ENCODE measurements around the gene MYH7. TPM values are rescaled to one million over a fixed set of nuclear protein-coding genes. Genes with fewer than 3 reads are reported as not detected.

The MYH7 gene
- polyA plus RNA-seq, 1 of the 3 experiments (the other 2 are of a cell fraction) = not detected

DNA sequence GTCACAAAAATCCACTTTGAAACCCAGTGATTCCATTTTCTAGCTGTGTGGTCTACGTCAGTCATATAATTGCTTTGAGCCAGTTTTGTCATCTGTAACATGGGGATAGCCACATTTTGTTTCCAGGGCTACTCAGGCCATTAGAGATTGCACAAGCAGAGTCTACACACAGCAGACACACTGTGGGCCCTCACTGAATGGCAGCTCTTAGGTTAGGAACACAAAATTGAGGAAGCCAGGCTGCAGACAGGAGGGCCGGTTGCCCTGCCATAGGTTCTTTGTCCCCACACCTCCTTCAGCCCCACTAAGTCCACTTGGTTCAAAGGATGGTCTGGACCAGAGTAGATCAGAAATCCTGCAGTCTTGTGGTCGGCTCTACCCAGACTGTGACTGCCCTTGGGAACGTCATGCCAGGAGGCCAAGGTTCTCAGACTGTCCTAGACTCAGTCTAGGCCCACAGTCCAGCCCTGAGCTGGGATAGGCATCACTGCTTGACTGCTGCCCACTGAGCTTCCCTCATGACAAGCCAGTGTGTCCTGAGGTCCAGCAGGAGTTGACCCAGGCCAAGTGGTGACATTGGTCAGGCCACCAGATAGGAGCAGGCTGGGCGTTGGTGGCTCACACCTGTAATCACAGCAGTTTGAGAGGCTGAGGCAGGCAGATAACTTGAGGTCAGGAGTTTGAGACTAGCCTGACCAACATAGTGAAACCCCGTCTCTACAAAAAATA lies 3.8 kb upstream of the MYH7 start:
- H3K4me1 ChIP-seq (ENCODE audit: control insufficient read depth in 1 of 2, insufficient read depth in 2 of 2, low read depth in 1 of 2, low read length in 1 of 2) = no peaks in the 10 kb centered on the region
- no peak overlapping the region for H3K27ac ChIP-seq (ENCODE audit: low read depth in 2 of 2, low read length in 1 of 2)
- H3K4me2 ChIP-seq = no peak overlapping the region
- ChIA-PET POLR2A (no interaction called here), CTCF (no interaction called here)
- no peak for TF ChIP-seq MEF2A (IDR thresholded peaks at IDR 0.05; ENCODE audit: borderline replicate concordance, low read depth)
- no peak for TF ChIP-seq POLR2AphosphoS5 (IDR thresholded peaks at IDR 0.05; ENCODE audit: low read depth, low read length)
- no peak for TF ChIP-seq RFX5 (IDR thresholded peaks at IDR 0.05; ENCODE audit: low read length)
- TF ChIP-seq, protein P1, sequence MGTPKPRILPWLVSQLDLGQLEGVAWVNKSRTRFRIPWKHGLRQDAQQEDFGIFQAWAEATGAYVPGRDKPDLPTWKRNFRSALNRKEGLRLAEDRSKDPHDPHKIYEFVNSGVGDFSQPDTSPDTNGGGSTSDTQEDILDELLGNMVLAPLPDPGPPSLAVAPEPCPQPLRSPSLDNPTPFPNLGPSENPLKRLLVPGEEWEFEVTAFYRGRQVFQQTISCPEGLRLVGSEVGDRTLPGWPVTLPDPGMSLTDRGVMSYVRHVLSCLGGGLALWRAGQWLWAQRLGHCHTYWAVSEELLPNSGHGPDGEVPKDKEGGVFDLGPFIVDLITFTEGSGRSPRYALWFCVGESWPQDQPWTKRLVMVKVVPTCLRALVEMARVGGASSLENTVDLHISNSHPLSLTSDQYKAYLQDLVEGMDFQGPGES (IDR thresholded peaks at IDR 0.05; ENCODE audit: low read depth, low read length) = no peak
- no peak for TF ChIP-seq TCF12 (IDR thresholded peaks at IDR 0.05)
- no peak for TF ChIP-seq EZH2phosphoT487 (IDR thresholded peaks at IDR 0.05; ENCODE audit: borderline replicate concordance, low read depth)
- TF ChIP-seq RAD21 (IDR thresholded peaks at IDR 0.05; ENCODE audit: low read length) = no peak
- no peak for TF ChIP-seq MAX (IDR thresholded peaks at IDR 0.05; ENCODE audit: low read depth)
- no peak for TF ChIP-seq SIN3A (IDR thresholded peaks at IDR 0.05; ENCODE audit: borderline replicate concordance, low read depth, low read length)
- TF ChIP-seq NRF1 (IDR thresholded peaks at IDR 0.05; ENCODE audit: low read depth, low read length) = no peak
- TF ChIP-seq JUND (IDR thresholded peaks at IDR 0.05) = no peak
- no peak for TF ChIP-seq GATA2 (CRISPR knock-in tag; IDR thresholded peaks at IDR 0.05)
- no peak for TF ChIP-seq EP300 (IDR thresholded peaks at IDR 0.05; ENCODE audit: borderline replicate concordance in 1 of 2, low read depth in 1 of 2, low read length in 1 of 2)
- TF ChIP-seq ELF1 (IDR thresholded peaks at IDR 0.05) = no peak
- TF ChIP-seq, protein P2, sequence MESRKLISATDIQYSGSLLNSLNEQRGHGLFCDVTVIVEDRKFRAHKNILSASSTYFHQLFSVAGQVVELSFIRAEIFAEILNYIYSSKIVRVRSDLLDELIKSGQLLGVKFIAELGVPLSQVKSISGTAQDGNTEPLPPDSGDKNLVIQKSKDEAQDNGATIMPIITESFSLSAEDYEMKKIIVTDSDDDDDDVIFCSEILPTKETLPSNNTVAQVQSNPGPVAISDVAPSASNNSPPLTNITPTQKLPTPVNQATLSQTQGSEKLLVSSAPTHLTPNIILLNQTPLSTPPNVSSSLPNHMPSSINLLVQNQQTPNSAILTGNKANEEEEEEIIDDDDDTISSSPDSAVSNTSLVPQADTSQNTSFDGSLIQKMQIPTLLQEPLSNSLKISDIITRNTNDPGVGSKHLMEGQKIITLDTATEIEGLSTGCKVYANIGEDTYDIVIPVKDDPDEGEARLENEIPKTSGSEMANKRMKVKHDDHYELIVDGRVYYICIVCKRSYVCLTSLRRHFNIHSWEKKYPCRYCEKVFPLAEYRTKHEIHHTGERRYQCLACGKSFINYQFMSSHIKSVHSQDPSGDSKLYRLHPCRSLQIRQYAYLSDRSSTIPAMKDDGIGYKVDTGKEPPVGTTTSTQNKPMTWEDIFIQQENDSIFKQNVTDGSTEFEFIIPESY (IDR thresholded peaks at IDR 0.05; ENCODE audit: borderline replicate concordance, low read depth) = no peak
- TF ChIP-seq USF1 (IDR thresholded peaks at IDR 0.05; ENCODE audit: borderline replicate concordance, low read depth) = no peak
- no peak for TF ChIP-seq MXI1 (IDR thresholded peaks at IDR 0.05; ENCODE audit: low read depth, low read length)
- no peak overlapping the region for H3K4me3 ChIP-seq (ENCODE audit: low read depth in 2 of 2, low read length in 1 of 2)
- H3K27me3 ChIP-seq (ENCODE audit: insufficient read depth) = peaks cover 29% of the 10 kb centered on the region
- no peaks in the 10 kb centered on the region for H3K36me3 ChIP-seq (replicated peaks in 1 of 2; ENCODE audit: control insufficient read depth in 1 of 2, insufficient read depth in 2 of 2, low read length in 1 of 2)
- no peak overlapping the region for H2AFZ ChIP-seq (ENCODE audit: low read depth)
- 34% methylated on average over 4 of the region's 6 CpGs for WGBS (ENCODE audit: low lambda C conversion rate)
- DNase-seq = no peak
- no peaks in the 10 kb centered on the region for H3F3A ChIP-seq (replicated peaks; ENCODE audit: insufficient read depth)
- no peaks in the 10 kb centered on the region for H3K79me2 ChIP-seq (ENCODE audit: insufficient read depth)
- H3K9me3 ChIP-seq = no peaks in the 10 kb centered on the region
- H3K9ac ChIP-seq = no peak overlapping the region
- no peaks in the 10 kb centered on the region for H3K9me2 ChIP-seq
- no peaks in the 10 kb centered on the region for H4K20me1 ChIP-seq (ENCODE audit: insufficient read depth)
